Stimulated activated CD8-positive, alpha-beta memory T cell treated with anti-CD3 and anti-CD28 coated beads, Interleukin-7, amount 100 ng/mL, for 24 hours (primary cell): ENCODE data around the gene ZNF506.
"Not testable (repeated sequence)": the region's sequence is repeated elsewhere in the genome, so short reads cannot be mapped to it uniquely, and the experiment has no call there.

Experiments used
- DNase-seq: peaks from one replicate; pipeline ENCODE4 v3.0.0-alpha.2; 2020; ENCODE audit warnings: low read depth

Gene ZNF506

DNA sequence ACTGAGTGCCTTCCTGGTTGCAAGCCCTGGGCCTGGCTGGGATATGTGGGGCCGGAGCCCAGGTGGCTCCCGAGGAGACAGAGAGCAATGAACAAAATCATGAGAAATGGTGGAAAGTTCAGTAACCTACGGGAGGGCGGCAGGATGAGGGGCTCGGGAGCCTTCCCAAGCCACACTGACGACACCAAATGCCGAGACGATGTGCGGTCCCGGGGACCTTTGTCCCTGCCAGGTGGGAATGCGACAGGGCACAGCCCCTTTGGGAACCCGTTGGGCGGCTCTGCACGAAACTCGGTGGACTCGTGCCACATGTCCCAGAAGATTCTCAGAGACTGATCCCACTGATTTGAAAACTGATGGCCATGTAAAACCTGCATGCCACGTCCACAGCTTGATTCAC is 76.9 kb downstream of the ZNF506 start:
- no peak for DNase-seq

DNA sequence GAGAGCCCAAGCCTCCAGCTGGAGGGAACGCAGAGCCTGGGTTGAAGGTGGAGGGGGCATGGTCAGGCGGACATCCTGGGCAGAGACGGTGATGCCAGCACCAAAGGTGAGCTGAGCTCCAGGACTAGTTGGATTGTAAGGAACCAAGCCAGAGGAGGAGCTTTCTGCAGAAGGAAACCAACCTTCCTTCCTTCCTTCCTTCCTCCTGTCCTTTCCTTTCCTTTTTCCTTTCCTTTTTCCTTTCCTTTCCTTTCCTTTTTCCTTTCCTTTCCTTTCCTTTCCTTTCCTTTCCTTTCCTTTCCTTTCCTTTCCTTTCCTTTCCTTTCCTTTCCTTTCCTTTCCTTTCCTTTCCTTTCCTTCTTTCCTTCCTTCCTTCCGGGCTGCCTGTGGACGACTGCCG is 77.6 kb downstream of the ZNF506 start:
- DNase-seq: not testable (repeated sequence)

DNA sequence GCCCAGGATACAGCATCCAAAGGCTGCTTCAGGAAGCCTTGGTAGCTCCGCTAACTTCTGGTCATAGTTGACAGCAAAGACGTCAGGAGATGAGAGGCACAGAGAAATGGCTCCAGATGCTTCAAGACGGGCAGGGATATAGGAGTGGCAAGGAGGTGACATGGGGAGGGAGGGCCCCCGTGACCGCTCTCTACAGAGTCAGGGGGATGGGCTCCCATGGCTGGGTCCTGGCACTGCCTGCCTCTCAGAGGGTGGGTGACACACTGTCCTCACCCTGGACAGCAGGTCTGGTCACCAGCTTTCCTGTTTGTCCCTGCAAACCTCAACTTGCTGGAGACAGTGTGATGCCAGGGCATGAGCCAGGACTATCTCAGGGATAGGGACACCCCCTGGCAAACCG is 78.4 kb downstream of the ZNF506 start:
- no peak for DNase-seq

DNA sequence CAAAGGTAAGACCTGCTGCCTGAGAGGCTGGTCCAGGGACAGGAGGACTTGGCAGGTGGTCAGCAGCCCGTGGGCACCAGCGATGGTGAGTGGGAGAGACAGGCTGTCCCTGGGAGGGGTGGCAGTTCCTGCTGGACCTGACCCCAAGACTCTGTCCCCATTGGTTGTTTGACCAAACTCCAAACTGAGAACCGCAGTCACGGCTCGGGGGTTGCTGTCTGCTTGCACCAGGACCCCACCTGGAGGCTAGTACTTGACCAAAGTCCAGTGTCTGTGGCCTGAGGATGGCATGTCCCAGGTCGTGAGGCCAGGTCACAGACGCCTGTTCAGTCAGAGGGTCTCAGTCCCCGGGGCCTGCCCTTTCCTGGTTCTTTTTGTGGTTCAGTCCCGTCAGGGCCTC is 78.8 kb downstream of the ZNF506 start:
- DNase-seq: no peak
